GM18873 (cell line): ENCODE data around the gene SCTR.

Experiments used
- ATAC-seq: cut with Tn5 transposase; IDR thresholded peaks from one replicate; pipeline ENCODE4 v1.9.1; 2021; ENCODE audit warnings: mild to moderate bottlenecking, moderate library complexity, moderate number of reproducible peaks; ENCODE audit not compliant: unreplicated experiment, low FRiP score

SCTR gene

DNA sequence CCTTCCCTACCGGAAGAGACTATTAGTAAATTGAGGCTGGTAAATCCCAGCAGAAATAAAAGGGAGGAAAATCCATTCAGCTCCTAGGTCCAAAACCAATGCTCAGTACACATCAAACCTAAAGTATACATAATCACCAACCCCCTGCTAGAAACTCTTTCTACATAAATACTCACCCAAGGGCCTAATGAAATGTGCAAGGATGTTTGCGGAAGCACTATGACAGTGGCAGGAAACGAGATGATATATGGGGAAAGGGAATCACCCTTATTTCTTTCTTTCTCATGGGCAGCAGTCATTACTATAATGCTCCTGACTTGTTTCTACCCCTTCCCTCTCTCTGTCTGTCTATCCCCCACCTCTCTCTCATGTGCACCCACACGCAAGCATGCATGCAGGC lies 1.3 kb upstream of the SCTR start:
- ATAC-seq, result no peak

DNA sequence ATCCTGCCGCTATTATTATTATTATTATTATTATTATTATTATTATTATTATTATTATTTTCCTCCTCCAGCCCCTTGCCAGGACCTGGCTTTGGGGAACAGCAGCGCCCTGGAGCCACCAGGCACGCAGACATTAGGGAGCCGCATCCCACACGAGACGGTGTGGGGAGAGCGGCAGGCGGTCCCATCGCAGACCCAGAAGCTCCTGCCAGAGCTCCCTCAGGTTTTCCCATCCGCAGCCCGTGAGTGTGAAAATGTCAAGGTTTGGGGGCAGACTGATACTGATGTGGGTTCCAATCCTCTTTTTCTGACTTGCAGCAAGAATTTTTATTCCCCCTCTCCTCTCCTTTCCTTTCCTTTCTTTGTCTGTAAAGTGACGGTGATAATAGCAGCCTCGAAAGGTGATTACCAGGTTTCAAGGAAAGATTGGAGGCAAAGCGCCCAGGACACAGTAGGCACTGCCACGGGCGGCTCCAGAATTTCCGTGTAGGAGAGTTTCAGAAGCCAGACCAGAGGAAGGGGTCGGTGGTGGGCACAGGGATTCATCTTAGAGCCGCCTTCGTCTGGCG lies 816 bp downstream of the SCTR start:
- ATAC-seq, result no peak

DNA sequence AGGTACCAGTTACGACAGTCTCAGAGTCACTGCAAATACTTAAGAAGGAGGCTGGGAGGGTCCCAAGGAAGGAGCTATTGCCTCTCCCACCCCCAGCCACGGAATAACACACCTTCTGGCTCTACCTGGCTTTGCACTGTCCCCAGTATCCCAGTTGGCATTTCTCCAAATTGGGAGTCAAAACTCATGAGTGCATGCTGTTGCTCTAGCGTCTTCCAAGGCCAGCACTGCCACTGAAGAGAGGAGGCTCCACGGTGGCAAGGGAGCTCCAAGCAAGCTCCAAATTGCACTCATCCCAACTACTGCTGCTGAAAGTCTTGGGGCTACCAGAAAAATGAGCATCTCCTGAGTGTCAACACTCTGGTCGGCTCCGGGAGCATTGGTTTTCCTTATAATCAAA lies 1.6 kb downstream of the SCTR start:
- no peak for ATAC-seq

GRCh38 chr2:119521433-119522050 lies 2.7 kb downstream of the SCTR start:
- no peak for ATAC-seq

DNA sequence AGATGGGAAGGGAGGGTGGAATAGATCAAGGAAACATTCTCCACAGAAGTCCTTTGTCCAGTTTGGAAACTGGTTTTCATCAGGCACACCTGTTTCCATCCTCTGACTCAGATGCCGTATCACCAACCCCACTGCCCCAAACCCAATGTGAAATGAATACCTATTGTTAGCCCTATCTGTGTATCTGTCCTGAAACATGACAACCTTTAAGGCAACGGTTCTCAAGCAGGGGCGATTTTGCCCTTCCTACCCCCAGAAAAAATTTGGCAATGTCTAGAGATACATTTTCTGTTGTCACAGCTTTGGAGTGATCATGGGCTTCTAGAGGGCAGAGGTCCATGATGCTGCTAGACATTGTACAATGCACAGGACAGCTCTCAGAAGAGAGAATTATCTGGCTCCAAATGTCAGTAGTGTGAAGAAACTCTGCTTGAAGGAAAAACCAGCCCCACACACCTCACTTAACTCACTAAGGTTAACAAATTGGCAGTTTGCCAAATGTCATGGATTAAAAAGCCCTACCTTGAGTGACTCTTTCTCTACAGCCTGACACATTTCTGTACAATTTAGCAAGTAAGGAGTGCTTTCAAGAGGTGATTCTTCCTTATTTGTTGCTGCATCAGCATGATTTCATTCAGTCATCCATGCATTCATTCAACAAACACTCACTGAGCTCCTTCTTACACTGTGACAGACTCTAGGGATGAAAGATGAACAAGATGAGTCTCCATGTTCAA lies 3.4 kb downstream of the SCTR start:
- ATAC-seq, result no peak

DNA sequence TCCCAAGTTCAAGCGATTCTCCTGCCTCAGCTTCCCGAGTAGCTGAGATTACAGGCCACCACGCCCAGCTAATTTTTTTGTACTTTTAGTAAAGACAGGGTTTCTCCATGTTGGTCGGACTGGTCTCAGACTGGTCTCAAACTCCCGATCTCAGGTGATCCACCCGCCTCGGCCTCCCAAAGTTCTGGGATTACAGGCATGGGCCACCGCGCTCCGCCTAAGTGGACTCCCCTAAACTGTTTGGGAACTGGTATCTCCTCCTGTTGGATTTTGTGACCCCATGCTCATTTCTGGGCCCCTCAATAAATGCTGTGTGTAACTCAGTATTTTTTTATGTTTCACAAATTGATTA lies 5.2 kb downstream of the SCTR start:
- no peak for ATAC-seq

GRCh38 chr2:119518401-119519056 lies 5.8 kb downstream of the SCTR start:
- ATAC-seq, result no peak

- no peak for ATAC-seq
These were observed 6.8 kb downstream of the SCTR start for GRCh38 chr2:119517433-119517832.

DNA sequence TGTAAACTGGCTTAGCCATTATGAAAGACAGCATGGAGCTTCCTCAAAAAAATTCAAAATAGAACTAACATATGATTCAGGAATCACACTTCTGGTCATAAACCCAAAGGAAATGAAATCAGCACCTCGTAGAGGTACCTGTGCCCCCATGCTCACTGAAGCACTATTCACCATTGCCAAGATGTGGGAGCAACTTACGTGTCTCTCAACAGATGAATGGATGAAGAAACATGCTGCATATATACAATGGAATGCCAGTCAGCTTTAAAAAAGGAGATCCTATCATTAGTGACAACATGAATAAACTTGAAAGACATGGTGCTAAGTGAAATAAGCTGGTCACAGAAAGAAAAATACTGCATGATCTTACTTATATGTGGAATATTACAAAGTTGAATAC lies 8.2 kb downstream of the SCTR start:
- no peak for ATAC-seq

GRCh38 chr2:119513832-119514231 lies 10.5 kb downstream of the SCTR start:
- ATAC-seq, result no peak

DNA sequence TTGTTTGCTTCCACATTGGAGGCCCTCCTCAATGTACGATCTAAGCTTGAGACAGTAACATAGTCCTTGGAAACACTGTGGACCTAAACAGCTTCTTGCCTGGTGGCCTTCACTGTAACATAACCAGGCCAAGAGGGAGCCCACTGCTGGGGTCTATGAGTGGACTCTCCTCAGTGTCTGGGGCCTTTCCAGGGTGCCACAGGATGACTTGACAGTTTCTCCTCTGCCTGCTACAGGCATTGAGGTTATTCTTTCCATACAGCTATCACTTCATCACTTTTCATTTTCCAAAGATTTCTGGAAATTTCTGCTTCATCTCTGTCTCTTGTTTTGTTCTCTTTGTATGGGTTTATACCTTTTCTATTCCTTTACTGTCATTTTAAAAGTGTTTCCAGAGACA lies 11.3 kb downstream of the SCTR start:
- no peak for ATAC-seq

DNA sequence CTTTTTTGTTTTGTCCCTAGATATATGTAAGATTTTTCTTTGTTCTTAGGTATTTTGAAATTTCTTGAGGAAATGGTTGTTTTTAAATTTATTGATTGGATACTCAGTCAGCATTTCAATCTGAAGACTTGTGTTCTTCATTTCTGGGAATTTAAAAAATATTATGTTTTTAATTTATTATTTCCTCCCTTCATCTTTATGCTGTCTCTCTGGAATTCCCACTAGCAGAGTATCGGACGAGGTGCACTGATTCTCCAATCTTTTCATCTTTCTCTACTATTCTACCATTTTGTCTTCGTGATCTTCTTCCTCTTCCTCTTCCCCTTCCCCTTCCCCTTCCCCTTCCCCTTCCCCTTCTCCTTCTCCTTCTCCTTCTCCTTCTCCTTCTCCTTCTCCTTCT lies 12.3 kb downstream of the SCTR start:
- no peak for ATAC-seq

- no peak for ATAC-seq
These were observed 15.5 kb downstream of the SCTR start for GRCh38 chr2:119508756-119509155.

GRCh38 chr2:119496682-119497081 lies 27.6 kb downstream of the SCTR start:
- no peak for ATAC-seq

DNA sequence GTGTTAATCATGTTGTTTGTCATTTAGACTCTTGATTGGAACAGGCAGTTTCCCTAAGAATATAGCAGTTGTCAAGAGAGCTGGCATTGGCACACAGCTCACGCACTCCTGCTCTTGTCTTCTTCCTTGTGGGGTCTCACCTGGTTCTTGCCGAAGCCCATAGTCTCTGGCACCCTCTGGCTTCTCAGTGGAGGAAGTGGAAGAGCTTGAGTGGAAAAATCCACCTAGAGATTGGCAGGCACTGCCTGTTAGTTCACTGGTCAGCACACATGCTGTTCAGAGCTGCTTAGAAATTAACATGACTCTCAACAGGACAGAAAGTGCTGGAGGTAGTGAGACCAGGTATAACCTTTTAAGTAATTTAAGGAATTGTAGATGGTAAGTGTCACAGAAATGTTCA lies 28.3 kb downstream of the SCTR start:
- ATAC-seq, result no peak

- no peak for ATAC-seq
These were observed 30.0 kb downstream of the SCTR start for GRCh38 chr2:119494163-119494790.

DNA sequence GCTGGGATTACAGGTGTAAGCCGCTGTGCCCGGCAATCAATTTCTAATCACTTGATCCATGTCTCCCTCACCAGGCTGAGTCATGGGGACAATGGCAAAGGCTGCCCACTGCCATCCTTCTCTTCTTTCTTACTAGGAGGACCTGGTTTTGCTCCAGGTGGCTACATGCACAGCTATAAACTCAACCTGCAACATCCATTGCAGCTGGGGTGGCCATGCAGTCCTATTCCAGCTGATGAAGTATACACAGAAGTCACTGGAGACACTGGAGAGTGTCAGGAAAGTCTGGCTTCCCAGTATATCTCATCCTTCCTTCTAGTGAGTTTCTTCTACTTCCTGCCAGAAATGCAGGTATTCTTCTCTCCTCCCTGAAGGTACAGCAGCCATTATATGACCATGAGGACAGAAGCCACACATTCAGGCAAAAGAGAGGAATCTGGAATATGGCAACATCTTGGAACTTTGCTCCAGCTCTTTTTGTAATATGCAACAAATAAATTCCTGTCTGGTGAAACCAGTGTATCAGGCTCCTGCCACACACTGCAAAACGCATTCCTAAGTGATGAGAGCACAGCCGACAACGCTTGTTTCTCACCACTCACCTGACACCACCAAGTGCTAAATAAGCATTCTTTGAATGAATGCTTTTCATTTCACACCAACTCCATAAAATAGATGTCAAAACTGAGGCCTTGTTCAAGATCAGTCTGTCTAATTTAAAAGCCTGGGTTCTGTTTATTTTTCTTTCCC lies 32.3 kb downstream of the SCTR start:
- ATAC-seq, result no peak

DNA sequence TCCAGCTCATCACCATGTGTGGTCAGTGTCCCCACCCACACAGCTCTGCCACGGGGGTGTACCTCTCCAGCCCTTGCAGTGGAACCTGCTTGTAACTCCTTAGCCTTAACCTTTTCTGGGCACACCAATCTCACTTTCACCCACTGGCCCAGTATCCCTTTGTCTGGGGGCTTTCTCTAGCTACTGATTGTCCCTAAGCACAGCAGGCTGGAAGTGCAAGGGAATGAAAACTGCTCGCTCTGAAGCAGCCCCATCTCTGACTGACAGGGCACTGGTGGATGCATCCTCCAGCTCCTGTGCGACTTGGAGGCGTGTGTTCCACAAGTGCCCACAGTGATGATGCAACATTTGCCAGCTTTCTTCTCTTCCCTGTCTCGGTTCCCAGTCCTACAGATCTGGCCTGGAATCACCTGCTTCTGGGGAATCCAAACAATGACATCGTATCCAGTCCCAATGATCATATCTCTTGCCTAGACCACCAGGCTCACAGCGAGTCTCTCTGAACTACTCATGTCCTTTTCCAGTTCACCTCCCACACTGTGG lies 33.6 kb downstream of the SCTR start:
- no peak for ATAC-seq

DNA sequence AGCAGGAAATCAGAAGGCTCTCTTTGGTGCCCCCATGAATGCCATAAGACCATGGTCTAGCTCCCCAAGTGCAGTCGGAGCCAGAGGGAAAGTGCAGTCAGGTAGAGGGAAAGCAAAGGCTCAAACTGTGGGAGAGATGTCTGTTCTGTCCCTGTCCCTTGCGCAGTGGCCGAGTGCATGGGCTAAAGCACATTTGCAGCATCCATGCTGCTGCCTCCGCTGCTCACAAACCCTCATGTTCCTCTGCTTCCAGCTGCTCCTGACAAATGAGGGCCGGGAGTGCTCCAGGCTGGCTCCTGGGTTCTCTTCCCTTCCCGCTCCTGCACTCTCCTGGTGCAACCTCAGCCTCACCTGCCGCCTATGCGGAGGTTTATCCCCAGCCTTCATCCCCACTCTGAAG lies 34.2 kb downstream of the SCTR start:
- no peak for ATAC-seq

- ATAC-seq, result no peak
These were observed 34.9 kb downstream of the SCTR start for GRCh38 chr2:119489232-119489952.
